OCI-LY1 (cell line): ENCODE measurements around the gene GSE1.

Experiments
- H2AFZ ChIP-seq: fragments of 200-600 bp; sonication (generic), shearing (Covaris generic); 2 replicates; pipeline ENCODE4 v1.6.0; 2014; ENCODE audit warnings: antibody characterized with exemption, mild to moderate bottlenecking, low read length
- H3F3A ChIP-seq: fragments of 200-600 bp; sonication (generic), shearing (Covaris generic); 2 replicates; pipeline ENCODE4 v1.6.0; 2014; ENCODE audit warnings: mild to moderate bottlenecking, antibody characterized with exemption, low read length, moderate library complexity; ENCODE audit not compliant: insufficient read depth
- H3K27ac ChIP-seq: fragments of 200-600 bp; sonication (generic); 2 replicates; pipeline ENCODE4 v1.5.1; 2014; ENCODE audit warnings: low read length, mixed run types, mild to moderate bottlenecking, low read depth; ENCODE audit not compliant: poor library complexity, severe bottlenecking
- H3K27me3 ChIP-seq: fragments of 200-600 bp; sonication (generic); 2 replicates; pipeline ENCODE4 v1.6.0; 2014; ENCODE audit warnings: antibody characterized with exemption, mild to moderate bottlenecking, low read length, moderate library complexity; ENCODE audit not compliant: insufficient read depth
- H3K36me3 ChIP-seq: fragments of 200-600 bp; sonication (generic); 2 replicates; pipeline ENCODE4 v1.6.1; 2014; ENCODE audit warnings: mild to moderate bottlenecking, antibody characterized with exemption, low read length, moderate library complexity, mixed read lengths; ENCODE audit not compliant: insufficient read depth
- H3K4me1 ChIP-seq: fragments of 200-600 bp; sonication (generic); 2 replicates; pipeline ENCODE4 v1.5.1; 2014; ENCODE audit warnings: mild to moderate bottlenecking, low read length, moderate library complexity; ENCODE audit not compliant: insufficient read depth, severe bottlenecking
- H3K4me2 ChIP-seq: fragments of 200-600 bp; sonication (generic), shearing (Covaris generic); 2 replicates; pipeline ENCODE4 v1.6.1; 2014; ENCODE audit warnings: low read length
- H3K4me3 ChIP-seq: fragments of 200-600 bp; sonication (generic); 2 replicates; pipeline ENCODE4 v1.5.1; 2014; ENCODE audit warnings: low read length, low read depth, mild to moderate bottlenecking, mixed read lengths; ENCODE audit not compliant: poor library complexity, severe bottlenecking
- H3K79me2 ChIP-seq: fragments of 200-600 bp; shearing (Covaris generic); 2 replicates; pipeline ENCODE4 v1.6.1; 2016; ENCODE audit warnings: mixed run types, low read length, mixed read lengths; ENCODE audit not compliant: insufficient read depth
- H3K9ac ChIP-seq: fragments of 200-600 bp; sonication (generic), shearing (Covaris generic); 2 replicates; pipeline ENCODE4 v1.6.1; 2014; ENCODE audit warnings: mild to moderate bottlenecking, low read length, mixed read lengths
- H3K9me2 ChIP-seq: fragments of 200-600 bp; sonication (generic), shearing (Covaris generic); 2 replicates; pipeline ENCODE4 v1.6.1; 2014; ENCODE audit warnings: low read depth, mild to moderate bottlenecking, low read length, mixed read lengths
- H3K9me3 ChIP-seq: fragments of 200-600 bp; shearing (Covaris generic); 2 replicates; pipeline ENCODE4 v1.6.1; 2014; ENCODE audit warnings: low read length, mixed read lengths
- H4K20me1 ChIP-seq: fragments of 200-600 bp; sonication (generic), shearing (Covaris generic); 2 replicates; pipeline ENCODE4 v1.6.0; 2016; ENCODE audit warnings: mild to moderate bottlenecking, low read length; ENCODE audit not compliant: insufficient read depth
- EZH2 ChIP-seq: fragments of 200-600 bp; sonication (generic), shearing (Covaris generic); IDR thresholded peaks from 2 replicates; pipeline ENCODE4 v1.8.0; 2017; ENCODE audit warnings: borderline replicate concordance, mixed run types, mild to moderate bottlenecking, antibody characterized with exemption, low read length, moderate library complexity, mixed read lengths
- TF ChIP-seq, protein P1 (sequence below): fragments of 200-600 bp; sonication (generic), shearing (Covaris generic); IDR thresholded peaks from 2 replicates; pipeline ENCODE4 v1.5.1; 2017; ENCODE audit warnings: mild to moderate bottlenecking, antibody characterized with exemption, low read length, moderate library complexity, mixed read lengths

Gene GSE1

DNA sequence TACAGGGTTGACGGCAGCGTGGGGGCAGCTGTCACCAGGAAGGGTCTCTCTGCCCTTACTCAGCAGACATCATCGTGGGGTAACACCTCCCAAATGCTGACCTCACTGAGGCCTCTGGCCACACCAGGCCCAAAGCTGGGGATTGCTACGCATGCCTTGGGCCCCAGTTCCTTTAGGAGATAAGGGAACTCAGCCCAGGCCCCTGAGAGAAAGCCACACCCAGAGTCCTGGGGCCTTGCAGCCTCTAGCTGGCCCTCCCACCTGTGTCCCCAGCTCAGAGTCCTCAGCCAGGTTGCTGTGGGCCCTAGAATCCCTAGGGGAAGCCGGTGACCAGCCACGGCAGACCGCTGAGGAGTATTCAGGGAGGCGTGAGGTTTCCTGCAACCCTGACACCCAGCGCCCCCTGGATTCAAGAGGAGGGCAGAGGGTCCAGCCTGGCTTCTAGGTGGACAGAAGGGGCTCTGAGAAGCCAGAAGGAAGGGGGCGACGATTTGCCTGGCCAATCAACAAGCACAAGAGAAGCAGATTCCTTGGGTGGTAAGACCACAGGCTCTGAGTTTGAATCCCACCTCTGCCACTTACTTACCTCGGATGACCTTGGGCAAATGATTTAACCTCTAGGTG is 85.9 kb downstream of the GSE1 start:
- Histone ChIP-seq H3K4me1 (peaks cover 12% of the 10 kb centered on the region), H3K27me3 (peaks cover 4% of the 10 kb centered on the region; the same call in 1 of the 2 replicates), H4K20me1 (no peaks in the 10 kb centered on the region), H3K79me2 (no peaks in the 10 kb centered on the region), H3K27ac (no peak overlapping the region), H3F3A (no peaks in the 10 kb centered on the region), H3K9me2 (no peaks in the 10 kb centered on the region), H2AFZ (no peak overlapping the region), H3K9me3 (no peaks in the 10 kb centered on the region), H3K4me2 (no peak overlapping the region), H3K4me3 (no peak overlapping the region), H3K9ac (no peak overlapping the region), H3K36me3 (no peaks in the 10 kb centered on the region)
- TF ChIP-seq, protein P1, sequence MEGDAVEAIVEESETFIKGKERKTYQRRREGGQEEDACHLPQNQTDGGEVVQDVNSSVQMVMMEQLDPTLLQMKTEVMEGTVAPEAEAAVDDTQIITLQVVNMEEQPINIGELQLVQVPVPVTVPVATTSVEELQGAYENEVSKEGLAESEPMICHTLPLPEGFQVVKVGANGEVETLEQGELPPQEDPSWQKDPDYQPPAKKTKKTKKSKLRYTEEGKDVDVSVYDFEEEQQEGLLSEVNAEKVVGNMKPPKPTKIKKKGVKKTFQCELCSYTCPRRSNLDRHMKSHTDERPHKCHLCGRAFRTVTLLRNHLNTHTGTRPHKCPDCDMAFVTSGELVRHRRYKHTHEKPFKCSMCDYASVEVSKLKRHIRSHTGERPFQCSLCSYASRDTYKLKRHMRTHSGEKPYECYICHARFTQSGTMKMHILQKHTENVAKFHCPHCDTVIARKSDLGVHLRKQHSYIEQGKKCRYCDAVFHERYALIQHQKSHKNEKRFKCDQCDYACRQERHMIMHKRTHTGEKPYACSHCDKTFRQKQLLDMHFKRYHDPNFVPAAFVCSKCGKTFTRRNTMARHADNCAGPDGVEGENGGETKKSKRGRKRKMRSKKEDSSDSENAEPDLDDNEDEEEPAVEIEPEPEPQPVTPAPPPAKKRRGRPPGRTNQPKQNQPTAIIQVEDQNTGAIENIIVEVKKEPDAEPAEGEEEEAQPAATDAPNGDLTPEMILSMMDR: peak; percentile 14; the same call in 1 of the 2 replicates
- TF ChIP-seq EZH2: no peak

DNA sequence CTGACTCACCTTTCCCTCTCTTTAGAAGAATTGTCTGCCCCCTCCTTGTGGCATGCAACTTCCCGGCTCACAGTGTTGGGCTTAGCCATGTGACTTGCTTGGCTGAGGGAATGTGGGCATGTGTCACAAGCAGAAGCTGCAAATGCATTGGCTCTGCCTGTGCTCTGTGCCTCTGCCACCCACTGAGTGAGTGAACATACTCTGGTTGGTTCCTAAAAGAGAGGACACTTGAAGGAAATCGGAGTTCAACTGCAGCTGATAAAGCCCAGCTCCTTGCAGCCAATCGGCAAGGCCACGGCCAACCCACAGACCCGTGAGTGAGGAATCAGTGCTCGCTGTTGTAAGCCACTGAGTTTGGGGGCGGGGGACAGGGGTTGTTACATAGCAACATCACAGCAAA is 86.5 kb downstream of the GSE1 start:
- no peaks in the 10 kb centered on the region for H4K20me1 ChIP-seq
- no peak overlapping the region for H3K9ac ChIP-seq
- peaks cover 12% of the 10 kb centered on the region for H3K4me1 ChIP-seq
- no peak overlapping the region for H2AFZ ChIP-seq
- no peaks in the 10 kb centered on the region for H3K9me2 ChIP-seq
- H3F3A ChIP-seq: no peaks in the 10 kb centered on the region
- H3K27ac ChIP-seq: no peak overlapping the region
- no peaks in the 10 kb centered on the region for H3K9me3 ChIP-seq
- no peaks in the 10 kb centered on the region for H3K79me2 ChIP-seq
- no peak overlapping the region for H3K4me3 ChIP-seq
- peaks cover 4% of the 10 kb centered on the region; the same call in 1 of the 2 replicates for H3K27me3 ChIP-seq
- no peak for TF ChIP-seq EZH2
- TF ChIP-seq, protein P1: no peak
- no peak overlapping the region for H3K4me2 ChIP-seq
- H3K36me3 ChIP-seq: no peaks in the 10 kb centered on the region

GRCh38 chr16:85704011-85704410 is 90.9 kb downstream of the GSE1 start:
- Histone ChIP-seq H3K9ac (no peak overlapping the region), H3K27ac (no peak overlapping the region), H3K4me1 (no peaks in the 10 kb centered on the region), H3F3A (no peaks in the 10 kb centered on the region), H3K36me3 (no peaks in the 10 kb centered on the region), H3K79me2 (no peaks in the 10 kb centered on the region), H3K9me3 (no peaks in the 10 kb centered on the region), H3K4me2 (no peak overlapping the region), H4K20me1 (no peaks in the 10 kb centered on the region), H2AFZ (no peak overlapping the region), H3K27me3 (no peaks in the 10 kb centered on the region; the same call in 1 of the 2 replicates), H3K9me2 (no peaks in the 10 kb centered on the region), H3K4me3 (no peak overlapping the region)
- TF ChIP-seq EZH2: no peak
- TF ChIP-seq, protein P1: no peak
